ENCODE data around the gene GOPC. TPM values are rescaled to one million over a fixed set of nuclear protein-coding genes. Genes with fewer than 3 reads are reported as not detected.

GOPC gene
- total and polyA plus RNA-seq, 2 of the 8 experiments (the other 6 are each of a cell fraction or from before 2014, with no cell fraction given) = 5.3 to 19.4 TPM

DNA sequence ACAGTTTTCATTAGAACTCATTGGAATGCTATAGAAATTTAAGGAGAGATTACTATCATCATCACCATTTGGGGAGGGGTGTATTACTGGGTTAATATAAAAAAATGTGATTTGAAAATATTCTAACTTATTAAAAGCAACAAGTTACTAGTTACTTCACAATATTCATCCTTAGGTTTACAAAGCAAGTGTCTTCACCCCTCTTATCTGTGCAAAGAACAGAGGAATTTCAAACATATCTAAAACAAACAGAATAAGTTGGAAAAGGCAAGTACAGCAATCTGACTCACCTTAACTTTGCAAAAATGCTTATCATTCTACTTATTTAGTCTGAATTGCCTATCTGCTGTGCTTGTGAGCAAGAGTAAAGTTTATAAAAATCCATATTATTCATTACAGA lies 87.0 kb downstream of the GOPC start (continued):
- TF ChIP-seq RAD21 (IDR thresholded peaks at IDR 0.05 in 1 of 2, conservative IDR thresholded peaks at IDR 0.05 in 1 of 2; ENCODE audit: low read depth in 2 of 2, low read length in 2 of 2) = no peak
